K562 (cell line): ENCODE data around the gene RTCA. TPM values are rescaled to one million over a fixed set of nuclear protein-coding genes. Genes with fewer than 3 reads are reported as not detected.
A peak's percentile ranks its signal among the peaks of the same experiment; 100 is the strongest.

Experiments used
- DACH1 ChIP-seq: fragments of 450-650 bp; IDR thresholded peaks from 2 replicates; pipeline ENCODE4 v1.6.1; 2018; ENCODE audit not compliant: partially characterized antibody
- GATA2 ChIP-seq: sonication (generic); formaldehyde crosslinking; IDR thresholded peaks from 2 replicates; pipeline ENCODE4 v1.4.0; 2020; ENCODE audit warnings: mild to moderate bottlenecking, missing genetic modification reagents
- KDM4B ChIP-seq, 2 experiments: fragments of 450-650 bp in 1 of 2; sonication (generic) in 1 of 2; IDR thresholded peaks; 2 replicates each; pipeline ENCODE4 v1.6.1; 2016 to 2017; ENCODE audit warnings: borderline replicate concordance in 2 of 2, antibody characterized with exemption in 1 of 2, low read depth in 1 of 2, mild to moderate bottlenecking in 1 of 2
- KLF6 ChIP-seq: fragments of 250-450 bp; sonication (Bioruptor Pico); IDR thresholded peaks from 2 replicates; pipeline ENCODE4 v1.4.0; 2020; ENCODE audit warnings: mild to moderate bottlenecking, moderate library complexity, borderline replicate concordance
- MIER1 ChIP-seq: fragments of 450-650 bp; IDR thresholded peaks from 2 replicates; pipeline ENCODE4 v1.6.1; 2016; ENCODE audit warnings: antibody characterized with exemption, mild to moderate bottlenecking, low read depth
- MLLT1 ChIP-seq, 2 experiments: fragments of 450-650 bp; IDR thresholded peaks; 2 replicates each; pipeline ENCODE4 v1.6.1; 2016
- NKRF ChIP-seq: fragments of 450-650 bp; IDR thresholded peaks from 2 replicates; pipeline ENCODE4 v1.6.1; 2016; ENCODE audit warnings: borderline replicate concordance
- RAD51 ChIP-seq: fragments of 450-650 bp; IDR thresholded peaks from 2 replicates; pipeline ENCODE4 v1.7.1; 2016; ENCODE audit warnings: low read depth, mild to moderate bottlenecking, borderline replicate concordance
- RUNX1 ChIP-seq: sonication (generic); IDR thresholded peaks from 2 replicates; pipeline ENCODE4 v1.6.1; 2016; ENCODE audit warnings: antibody characterized with exemption, low read depth
- SMARCA5 ChIP-seq: fragments of 450-650 bp; IDR thresholded peaks from 2 replicates; pipeline ENCODE4 v1.6.1; 2016
- TCF15 ChIP-seq: fragments of 250-450 bp; sonication (Bioruptor Pico); IDR thresholded peaks from 2 replicates; pipeline ENCODE4 v1.8.0; 2022; ENCODE audit warnings: moderate library complexity, mild to moderate bottlenecking, inconsistent platforms
- ZBTB1 ChIP-seq: sonication (generic); formaldehyde crosslinking; IDR thresholded peaks from 2 replicates; pipeline ENCODE4 v1.8.1; 2023; ENCODE audit warnings: missing genetic modification reagents, low read depth, mild to moderate bottlenecking, borderline replicate concordance
- polyA plus RNA-seq, 8 experiments: library from polyadenylated mRNA; depleted of rRNA in 4 of 8; stranded (reverse) in 5 of 8; unstranded in 3 of 8; fragments of >200 nt; fragmentation: Nextera tagmentation in 2 of 8; fragmentation: Illumina TruSeq in 1 of 8; extraction: Ambion mirVana in 2 of 8; extraction: Trizol in 1 of 8; gene quantifications; 2 replicates each; pipeline versions ENCODE4 v1.2.1 to v1.2.3, GENCODE V29; 2011 to 2014; ENCODE audit warnings: inconsistent platforms in 1 of 8, missing spikeins in 1 of 8
- total RNA-seq, 7 experiments: library from RNA; depleted of rRNA in 6 of 7; stranded (reverse); fragments of >200 nt in 6 of 7; fragmentation: Illumina TruSeq in 2 of 7; extraction: Trizol in 2 of 7; gene quantifications; 2 replicates each; pipeline versions ENCODE4 v1.2.1 to v1.2.3, GENCODE V29; 2011 to 2021; ENCODE audit warnings: low replicate concordance in 1 of 7
- TF ChIP-seq, protein P1 (sequence below): sonication (generic); formaldehyde crosslinking; IDR thresholded peaks from 2 replicates; pipeline ENCODE4 v1.8.0; 2022; ENCODE audit warnings: missing genetic modification reagents, mild to moderate bottlenecking, moderate library complexity, borderline replicate concordance
- TF ChIP-seq, protein P2 (sequence below): fragments of 450-650 bp; conservative IDR thresholded peaks from 2 replicates; pipeline ENCODE4 v1.6.1; 2016; ENCODE audit warnings: missing genetic modification characterization, low read depth, mild to moderate bottlenecking, control low read depth, missing compliant biosample characterization

RTCA gene
- total and polyA plus RNA-seq, 9 of the 15 experiments (the other 6 are each of a cell fraction or from before 2014, with no cell fraction given) = 11.6 to 57.2 (median 43.2) TPM

DNA sequence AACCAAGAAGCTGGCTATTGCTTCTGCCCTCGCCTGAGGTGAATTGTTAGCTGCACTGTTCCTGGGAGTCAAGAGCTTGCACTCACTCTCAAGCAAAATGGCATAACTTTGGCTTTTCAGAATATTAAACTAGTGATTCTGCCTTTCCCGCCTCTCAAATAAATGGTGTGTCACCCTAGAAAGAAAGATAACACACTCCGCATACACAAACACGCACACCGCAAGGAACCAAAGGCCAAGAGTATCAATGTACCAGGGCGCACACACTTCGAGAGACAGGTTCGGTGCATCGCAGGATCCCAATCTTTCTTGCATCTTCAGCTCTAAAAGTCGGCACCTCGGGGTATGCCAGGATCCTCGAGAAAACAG lies 470 bp upstream of the RTCA start (continued):
- TF ChIP-seq KDM4B (IDR thresholded peaks at IDR 0.05; ENCODE audit: borderline replicate concordance in 2 of 2, low read depth in 1 of 2) (no peak), DACH1 (no peak), TCF15 (CRISPR knock-in tag) (no peak), ZBTB1 (CRISPR knock-in tag) (peak; percentile 18; the same call in 1 of the 2 replicates), RUNX1 (no peak), MLLT1 (IDR thresholded peaks at IDR 0.05) (peak in 1 of 2 experiments; percentile 45; a peak in 1 of 4 replicates), SMARCA5 (no peak), NKRF (no peak), MIER1 (no peak), GATA2 (CRISPR knock-in tag) (no peak; the same call in 1 of the 2 replicates), KLF6 (CRISPR knock-in tag) (no peak), RAD51 (no peak)
- TF ChIP-seq, protein P1, sequence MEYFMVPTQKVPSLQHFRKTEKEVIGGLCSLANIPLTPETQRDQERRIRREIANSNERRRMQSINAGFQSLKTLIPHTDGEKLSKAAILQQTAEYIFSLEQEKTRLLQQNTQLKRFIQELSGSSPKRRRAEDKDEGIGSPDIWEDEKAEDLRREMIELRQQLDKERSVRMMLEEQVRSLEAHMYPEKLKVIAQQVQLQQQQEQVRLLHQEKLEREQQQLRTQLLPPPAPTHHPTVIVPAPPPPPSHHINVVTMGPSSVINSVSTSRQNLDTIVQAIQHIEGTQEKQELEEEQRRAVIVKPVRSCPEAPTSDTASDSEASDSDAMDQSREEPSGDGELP (CRISPR knock-in tag) = no peak
- TF ChIP-seq, protein P2, sequence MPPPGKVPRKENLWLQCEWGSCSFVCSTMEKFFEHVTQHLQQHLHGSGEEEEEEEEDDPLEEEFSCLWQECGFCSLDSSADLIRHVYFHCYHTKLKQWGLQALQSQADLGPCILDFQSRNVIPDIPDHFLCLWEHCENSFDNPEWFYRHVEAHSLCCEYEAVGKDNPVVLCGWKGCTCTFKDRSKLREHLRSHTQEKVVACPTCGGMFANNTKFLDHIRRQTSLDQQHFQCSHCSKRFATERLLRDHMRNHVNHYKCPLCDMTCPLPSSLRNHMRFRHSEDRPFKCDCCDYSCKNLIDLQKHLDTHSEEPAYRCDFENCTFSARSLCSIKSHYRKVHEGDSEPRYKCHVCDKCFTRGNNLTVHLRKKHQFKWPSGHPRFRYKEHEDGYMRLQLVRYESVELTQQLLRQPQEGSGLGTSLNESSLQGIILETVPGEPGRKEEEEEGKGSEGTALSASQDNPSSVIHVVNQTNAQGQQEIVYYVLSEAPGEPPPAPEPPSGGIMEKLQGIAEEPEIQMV (tag) = no peak
